A549 (cell line): ENCODE results near the gene CWC22. TPM values are rescaled to one million over a fixed set of nuclear protein-coding genes. Genes with fewer than 3 reads are reported as not detected.

Source experiments
- ATAC-seq, 2 experiments: fragments of 200-7000 bp in 1 of 2; fragments of >200 bp in 1 of 2; cut with Nextera tagmentation in 1 of 2; cut with Tn5 transposase in 1 of 2; 3 replicates each; pipeline versions ENCODE4 v1.8.0 to v1.9.1; 2018 to 2020; ENCODE audit warnings: mild to moderate bottlenecking in 1 of 2, moderate library complexity in 1 of 2
- CTCF ChIA-PET: fragments of 300-600 bp; sonication (Branson Sonifier 250); formaldehyde crosslinking; extraction: SDS; loops from one replicate; lab custom pipeline; 2021; ENCODE audit warnings: antibody characterized with exemption, inconsistent platforms; lab: Yijun Ruan, JAX
- POLR2A ChIA-PET: fragments of 350-600 bp; formaldehyde crosslinking; extraction: SDS; loops from one replicate; lab custom pipeline; 2021; ENCODE audit warnings: antibody characterized with exemption, inconsistent platforms; lab: Yijun Ruan, JAX
- DNase-seq, 2 experiments: peaks; one replicate each; pipeline versions ENCODE4 v3.0.0 to v3.0.0-alpha.2; 2011 to 2016; ENCODE audit warnings: low read depth in 1 of 2, low spot score in 1 of 2
- FAIRE-seq: peaks from 2 replicates; lab custom pipeline; 2011; peaks lifted over from hg19 to GRCh38; lab: Jason Lieb, UNC
- H3K27ac ChIP-seq, 2 experiments: fragments of >200 bp; sonication (Bioruptor Twin); formaldehyde crosslinking; 3 replicates each; pipeline ENCODE4 v1.5.1; 2016 to 2017
- H3K4me1 ChIP-seq: fragments of >200 bp; sonication (Bioruptor Twin); formaldehyde crosslinking; 3 replicates; pipeline ENCODE4 v1.6.1; 2016
- H3K4me2 ChIP-seq: fragments of >200 bp; sonication (Bioruptor Twin); formaldehyde crosslinking; 3 replicates; pipeline ENCODE4 v1.6.1; 2016
- H3K4me3 ChIP-seq: fragments of >200 bp; sonication (Bioruptor Twin); formaldehyde crosslinking; 3 replicates; pipeline ENCODE4 v1.5.1; 2016
- H3K9me3 ChIP-seq: fragments of >200 bp; sonication (Bioruptor Twin); formaldehyde crosslinking; 3 replicates; pipeline ENCODE4 v1.6.1; 2016
- CBX2 ChIP-seq: fragments of 200-600 bp; sonication (generic); IDR thresholded peaks from 2 replicates; pipeline ENCODE4 v1.6.1; 2016; ENCODE audit warnings: low read depth, mild to moderate bottlenecking, borderline replicate concordance
- CBX8 ChIP-seq: fragments of 200-600 bp; sonication (generic); IDR thresholded peaks from 2 replicates; pipeline ENCODE4 v1.6.1; 2016
- CEBPB ChIP-seq, 2 experiments: fragments of >200 bp in 1 of 2; sonication (Bioruptor Twin) in 1 of 2; formaldehyde crosslinking in 1 of 2; IDR thresholded peaks; 2 replicates each; pipeline ENCODE4 v1.6.1; 2012 to 2016
- CHD2 ChIP-seq: fragments of 150-350 bp; IDR thresholded peaks from 2 replicates; pipeline ENCODE4 v1.6.1; 2014; ENCODE audit warnings: low read length; ENCODE audit not compliant: partially characterized antibody
- EHF ChIP-seq: fragments of 250-450 bp; sonication (Bioruptor Pico); IDR thresholded peaks from 2 replicates; pipeline ENCODE4 v1.5.0; 2020; ENCODE audit warnings: mild to moderate bottlenecking
- EHMT2 ChIP-seq: fragments of 200-600 bp; sonication (generic); IDR thresholded peaks from 2 replicates; pipeline ENCODE4 v1.6.1; 2016; ENCODE audit warnings: antibody characterized with exemption, low read depth, mild to moderate bottlenecking, moderate library complexity
- EP300 ChIP-seq, 2 experiments: fragments of >200 bp; sonication (Bioruptor Twin); formaldehyde crosslinking; IDR thresholded peaks; 2 replicates in 1 of 2; 3 replicates in 1 of 2; pipeline ENCODE4 v1.6.1; 2016 to 2017
- ESRRA ChIP-seq: fragments of 150-350 bp; IDR thresholded peaks from 2 replicates; pipeline ENCODE4 v1.6.1; 2014; ENCODE audit warnings: mild to moderate bottlenecking, low read length, borderline replicate concordance
- FOSL2 ChIP-seq, 2 experiments: fragments of 450-650 bp in 1 of 2; fragments of >200 bp in 1 of 2; sonication (Bioruptor Twin) in 1 of 2; formaldehyde crosslinking; IDR thresholded peaks; 2 replicates each; pipeline versions ENCODE4 v1.5.0 to v1.6.1; 2016 to 2020; ENCODE audit warnings: mild to moderate bottlenecking in 1 of 2, moderate library complexity in 1 of 2
- FOXS1 ChIP-seq: fragments of 250-450 bp; sonication (Bioruptor Pico); IDR thresholded peaks from 2 replicates; pipeline ENCODE4 v1.5.0; 2020; ENCODE audit warnings: mild to moderate bottlenecking, moderate library complexity
- HDAC2 ChIP-seq: fragments of 200-600 bp; sonication (generic); IDR thresholded peaks from 2 replicates; pipeline ENCODE4 v1.6.1; 2016
- HEYL ChIP-seq: fragments of 250-450 bp; sonication (Bioruptor Pico); IDR thresholded peaks from 2 replicates; pipeline ENCODE4 v1.8.0; 2021; ENCODE audit warnings: mild to moderate bottlenecking, moderate library complexity
- JUN ChIP-seq, 2 experiments: fragments of >200 bp; sonication (Bioruptor Twin); formaldehyde crosslinking; IDR thresholded peaks; 2 replicates in 1 of 2; 3 replicates in 1 of 2; pipeline ENCODE4 v1.6.1; 2016 to 2017
- KDM1A ChIP-seq: fragments of 200-600 bp; sonication (generic); IDR thresholded peaks from 2 replicates; pipeline ENCODE4 v1.6.1; 2016; ENCODE audit warnings: low read depth, mild to moderate bottlenecking
- KDM5A ChIP-seq: fragments of 200-600 bp; sonication (generic); IDR thresholded peaks from 2 replicates; pipeline ENCODE4 v1.6.1; 2016; ENCODE audit warnings: antibody characterized with exemption, mild to moderate bottlenecking
- PHF8 ChIP-seq: fragments of 200-600 bp; sonication (generic); IDR thresholded peaks from 2 replicates; pipeline ENCODE4 v1.6.1; 2016; ENCODE audit warnings: low read depth, mild to moderate bottlenecking, antibody characterized with exemption, moderate library complexity, borderline replicate concordance
- POLR2AphosphoS2 ChIP-seq: conservative IDR thresholded peaks from 2 replicates; pipeline ENCODE4 v1.6.1; 2012; ENCODE audit warnings: low read length, improper control_type of control experiment, inconsistent platforms
- RAD21 ChIP-seq, 2 experiments: fragments of >200 bp in 1 of 2; sonication (Bioruptor Twin) in 1 of 2; formaldehyde crosslinking in 1 of 2; IDR thresholded peaks in 1 of 2; conservative IDR thresholded peaks in 1 of 2; 2 replicates in 1 of 2; 3 replicates in 1 of 2; pipeline ENCODE4 v1.6.1; 2012 to 2018; ENCODE audit warnings: inconsistent platforms in 1 of 2
- SMC3 ChIP-seq: fragments of >200 bp; sonication (Bioruptor Twin); formaldehyde crosslinking; IDR thresholded peaks from 3 replicates; pipeline ENCODE4 v1.6.1; 2018; ENCODE audit warnings: inconsistent platforms
- SREBF2 ChIP-seq: fragments of 450-650 bp; IDR thresholded peaks from 2 replicates; pipeline ENCODE4 v1.6.1; 2014; ENCODE audit warnings: mild to moderate bottlenecking, moderate library complexity
- TFCP2L1 ChIP-seq: fragments of 250-450 bp; sonication (Bioruptor Pico); IDR thresholded peaks from 2 replicates; pipeline ENCODE4 v1.5.0; 2021; ENCODE audit warnings: mild to moderate bottlenecking
- TP53 ChIP-seq: fragments of 250-450 bp; sonication (Bioruptor Pico); IDR thresholded peaks from 2 replicates; pipeline ENCODE4 v1.5.0; 2021; ENCODE audit warnings: mild to moderate bottlenecking, moderate library complexity
- ZSCAN20 ChIP-seq: fragments of 250-450 bp; sonication (Bioruptor Pico); IDR thresholded peaks from 2 replicates; pipeline ENCODE4 v1.8.0; 2022; ENCODE audit warnings: mild to moderate bottlenecking, moderate library complexity
- WGBS: methylation state at CpG from one replicate; pipeline ENCODE4 v1.1.6; 2017; ENCODE audit errors: missing lambda C conversion rate; 5-methylcytosine and 5-hydroxymethylcytosine counted together
- polyA plus RNA-seq, 4 experiments: library from polyadenylated mRNA; depleted of rRNA in 3 of 4; stranded (reverse); fragments of >200 nt; fragmentation: RNase III in 1 of 4; extraction: RNeasy Plus Mini Kit Qiagen cat#74134 plus additional on column Dnase treatment in 1 of 4; gene quantifications; 2 replicates in 3 of 4; 3 replicates in 1 of 4; pipeline ENCODE4 v1.2.3, GENCODE V29; 2011 to 2017
- TF ChIP-seq, protein P1 (sequence below): IDR thresholded peaks from 2 replicates; pipeline ENCODE4 v1.6.1; 2012; ENCODE audit warnings: low read depth, borderline replicate concordance
- TF ChIP-seq, protein P2 (sequence below): fragments of 250-450 bp; sonication (Bioruptor Pico); IDR thresholded peaks from 2 replicates; pipeline ENCODE4 v1.5.0; 2020; ENCODE audit warnings: low read depth, mild to moderate bottlenecking, moderate library complexity
- TF ChIP-seq, protein P3 (sequence below): fragments of >200 bp; sonication (Bioruptor Twin); formaldehyde crosslinking; IDR thresholded peaks from 3 replicates; pipeline ENCODE4 v1.6.1; 2016
- TF ChIP-seq, protein P4 (sequence below): IDR thresholded peaks from 2 replicates; pipeline ENCODE4 v1.6.1; 2012

Gene CWC22
- polyA plus RNA-seq, 2 of the 4 experiments (the other 2 are of a cell fraction) = 7.5 to 14.8 TPM

DNA sequence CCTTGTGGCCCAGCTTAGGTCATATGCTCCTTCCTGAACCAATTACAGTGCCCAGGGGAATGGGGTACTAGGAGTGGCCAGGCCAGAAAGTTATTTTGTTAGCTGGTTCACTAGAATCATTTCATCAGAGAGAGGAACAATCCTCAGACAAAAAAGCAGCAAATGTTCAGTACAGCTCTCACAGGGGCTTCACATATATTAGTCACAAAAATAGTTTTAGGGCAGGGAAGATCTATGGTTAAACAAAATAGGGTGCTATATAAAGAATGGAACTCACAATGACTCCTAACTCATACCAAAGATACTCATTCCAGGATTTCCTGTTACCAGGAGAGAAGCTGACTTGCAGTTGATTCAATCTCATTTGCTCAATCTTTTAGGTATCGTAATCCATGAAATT lies 71.0 kb downstream of the CWC22 start:
- no peaks in the 10 kb centered on the region for H3K4me1 ChIP-seq
- no peak for ATAC-seq
- 92% methylated on average over 1 of the region's 1 CpG for WGBS
- H3K9me3 ChIP-seq = no peaks in the 10 kb centered on the region
- no peak overlapping the region for H3K4me3 ChIP-seq
- ChIA-PET POLR2A (no interaction called here), CTCF (interaction anchor here (1.3 kb wide), 1 partner anchor 525 kb away, joined by 3 read pairs; no protein-coding TSS in a partner anchor)
- H3K4me2 ChIP-seq = no peak overlapping the region
- H3K27ac ChIP-seq = no peak overlapping the region
- no peak for FAIRE-seq
- TF ChIP-seq CHD2 = no peak
- no peak for TF ChIP-seq FOXS1 (CRISPR knock-in tag)
- no peak for TF ChIP-seq CBX2
- no peak for TF ChIP-seq EHMT2
- no peak for TF ChIP-seq KDM1A
- TF ChIP-seq TP53 = no peak
- no peak for TF ChIP-seq JUN (IDR thresholded peaks at IDR 0.05)
- TF ChIP-seq PHF8 = no peak
- TF ChIP-seq SMC3 = no peak
- TF ChIP-seq, protein P1, sequence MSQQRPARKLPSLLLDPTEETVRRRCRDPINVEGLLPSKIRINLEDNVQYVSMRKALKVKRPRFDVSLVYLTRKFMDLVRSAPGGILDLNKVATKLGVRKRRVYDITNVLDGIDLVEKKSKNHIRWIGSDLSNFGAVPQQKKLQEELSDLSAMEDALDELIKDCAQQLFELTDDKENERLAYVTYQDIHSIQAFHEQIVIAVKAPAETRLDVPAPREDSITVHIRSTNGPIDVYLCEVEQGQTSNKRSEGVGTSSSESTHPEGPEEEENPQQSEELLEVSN = no peak
- TF ChIP-seq KDM5A = no peak
- no peak for TF ChIP-seq ZSCAN20 (CRISPR knock-in tag)
- TF ChIP-seq, protein P2, sequence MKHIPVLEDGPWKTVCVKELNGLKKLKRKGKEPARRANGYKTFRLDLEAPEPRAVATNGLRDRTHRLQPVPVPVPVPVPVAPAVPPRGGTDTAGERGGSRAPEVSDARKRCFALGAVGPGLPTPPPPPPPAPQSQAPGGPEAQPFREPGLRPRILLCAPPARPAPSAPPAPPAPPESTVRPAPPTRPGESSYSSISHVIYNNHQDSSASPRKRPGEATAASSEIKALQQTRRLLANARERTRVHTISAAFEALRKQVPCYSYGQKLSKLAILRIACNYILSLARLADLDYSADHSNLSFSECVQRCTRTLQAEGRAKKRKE (CRISPR knock-in tag) = no peak
- no peak for TF ChIP-seq CBX8
- TF ChIP-seq, protein P3, sequence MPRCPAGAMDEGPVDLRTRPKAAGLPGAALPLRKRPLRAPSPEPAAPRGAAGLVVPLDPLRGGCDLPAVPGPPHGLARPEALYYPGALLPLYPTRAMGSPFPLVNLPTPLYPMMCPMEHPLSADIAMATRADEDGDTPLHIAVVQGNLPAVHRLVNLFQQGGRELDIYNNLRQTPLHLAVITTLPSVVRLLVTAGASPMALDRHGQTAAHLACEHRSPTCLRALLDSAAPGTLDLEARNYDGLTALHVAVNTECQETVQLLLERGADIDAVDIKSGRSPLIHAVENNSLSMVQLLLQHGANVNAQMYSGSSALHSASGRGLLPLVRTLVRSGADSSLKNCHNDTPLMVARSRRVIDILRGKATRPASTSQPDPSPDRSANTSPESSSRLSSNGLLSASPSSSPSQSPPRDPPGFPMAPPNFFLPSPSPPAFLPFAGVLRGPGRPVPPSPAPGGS = no peak
- no peak for TF ChIP-seq TFCP2L1 (CRISPR knock-in tag)
- no peak for DNase-seq

DNA sequence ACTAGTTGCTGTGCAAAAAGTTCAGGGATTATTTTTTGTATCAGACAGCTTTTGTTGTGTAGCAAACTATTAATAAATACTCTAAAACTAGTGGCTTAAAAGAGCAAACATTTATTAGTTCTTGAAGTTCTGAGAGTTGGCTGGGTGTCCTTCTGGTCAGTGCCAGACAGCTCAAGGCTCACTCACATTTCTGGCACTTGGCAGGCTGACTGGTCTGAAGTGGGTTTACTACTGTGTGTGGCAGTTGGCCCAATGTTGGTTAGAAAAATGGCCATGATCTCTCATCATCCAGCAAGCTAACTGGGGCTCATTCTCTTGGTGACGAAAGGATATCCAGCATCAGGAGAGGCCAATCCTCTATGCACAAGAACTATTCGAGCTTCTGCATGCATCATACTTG lies 74.3 kb downstream of the CWC22 start:
- POLR2A ChIA-PET = no interaction called here
- no peaks in the 10 kb centered on the region for H3K4me1 ChIP-seq
- H3K9me3 ChIP-seq = no peaks in the 10 kb centered on the region
- TF ChIP-seq EP300 (IDR thresholded peaks at IDR 0.05) (no peak), RAD21 (conservative IDR thresholded peaks at IDR 0.05 in 1 of 2, IDR thresholded peaks at IDR 0.05 in 1 of 2) (no peak), FOSL2 (IDR thresholded peaks at IDR 0.05) (no peak), FOSL2 (CRISPR knock-in tag; IDR thresholded peaks at IDR 0.05) (no peak), PHF8 (no peak), CHD2 (no peak), CEBPB (IDR thresholded peaks at IDR 0.05) (no peak), KDM5A (no peak), HDAC2 (no peak), TFCP2L1 (CRISPR knock-in tag) (no peak), ESRRA (no peak), POLR2AphosphoS2 (no peak), HEYL (no peak), CBX2 (no peak), SREBF2 (no peak), EHF (CRISPR knock-in tag) (no peak)
- TF ChIP-seq, protein P4, sequence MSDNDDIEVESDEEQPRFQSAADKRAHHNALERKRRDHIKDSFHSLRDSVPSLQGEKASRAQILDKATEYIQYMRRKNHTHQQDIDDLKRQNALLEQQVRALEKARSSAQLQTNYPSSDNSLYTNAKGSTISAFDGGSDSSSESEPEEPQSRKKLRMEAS = no peak
- TF ChIP-seq, protein P1 = no peak
- H3K27ac ChIP-seq = no peak overlapping the region
- H3K4me2 ChIP-seq = no peak overlapping the region
- FAIRE-seq = no peak
- 38% methylated on average over 2 of the region's 2 CpGs for WGBS
- no peak overlapping the region for H3K4me3 ChIP-seq
- CTCF ChIA-PET = no interaction called here
- ATAC-seq = no peak
- DNase-seq = no peak
